Coronary artery (tissue), 2 donors: Measurements from ENCODE around the gene ABCG1.
A peak's percentile ranks its signal among the peaks of the same experiment; 100 is the strongest.

Source experiments
- DNase-seq: peaks from one replicate; pipeline ENCODE4 v3.0.0-alpha.2; 2017; ENCODE audit warnings: low spot score
- H3K27ac ChIP-seq, 2 donors: fragments of 200-600 bp; sonication (generic); one replicate each; pipeline ENCODE4 v1.5.1; 2016 to 2019
- H3K4me3 ChIP-seq: fragments of 200-600 bp; sonication (generic); 2 replicates; pipeline ENCODE4 v1.5.1; 2016; ENCODE audit warnings: mild to moderate bottlenecking, moderate library complexity
- TF ChIP-seq, protein P1 (sequence below): fragments of 200-600 bp; sonication (generic); IDR thresholded peaks from one replicate; pipeline ENCODE4 v1.5.1; 2019; ENCODE audit warnings: antibody characterized with exemption

ABCG1 gene

GRCh38 chr21:42222821-42223390 is 4.0 kb downstream of the ABCG1 start:
- TF ChIP-seq, protein P1, sequence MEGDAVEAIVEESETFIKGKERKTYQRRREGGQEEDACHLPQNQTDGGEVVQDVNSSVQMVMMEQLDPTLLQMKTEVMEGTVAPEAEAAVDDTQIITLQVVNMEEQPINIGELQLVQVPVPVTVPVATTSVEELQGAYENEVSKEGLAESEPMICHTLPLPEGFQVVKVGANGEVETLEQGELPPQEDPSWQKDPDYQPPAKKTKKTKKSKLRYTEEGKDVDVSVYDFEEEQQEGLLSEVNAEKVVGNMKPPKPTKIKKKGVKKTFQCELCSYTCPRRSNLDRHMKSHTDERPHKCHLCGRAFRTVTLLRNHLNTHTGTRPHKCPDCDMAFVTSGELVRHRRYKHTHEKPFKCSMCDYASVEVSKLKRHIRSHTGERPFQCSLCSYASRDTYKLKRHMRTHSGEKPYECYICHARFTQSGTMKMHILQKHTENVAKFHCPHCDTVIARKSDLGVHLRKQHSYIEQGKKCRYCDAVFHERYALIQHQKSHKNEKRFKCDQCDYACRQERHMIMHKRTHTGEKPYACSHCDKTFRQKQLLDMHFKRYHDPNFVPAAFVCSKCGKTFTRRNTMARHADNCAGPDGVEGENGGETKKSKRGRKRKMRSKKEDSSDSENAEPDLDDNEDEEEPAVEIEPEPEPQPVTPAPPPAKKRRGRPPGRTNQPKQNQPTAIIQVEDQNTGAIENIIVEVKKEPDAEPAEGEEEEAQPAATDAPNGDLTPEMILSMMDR: no peak
- peak; percentile 58 for DNase-seq
- no peak overlapping the region for H3K4me3 ChIP-seq
- H3K27ac ChIP-seq: no peak overlapping the region

GRCh38 chr21:42223826-42224575 is 5.1 kb downstream of the ABCG1 start:
- DNase-seq: peak; percentile 71

DNA sequence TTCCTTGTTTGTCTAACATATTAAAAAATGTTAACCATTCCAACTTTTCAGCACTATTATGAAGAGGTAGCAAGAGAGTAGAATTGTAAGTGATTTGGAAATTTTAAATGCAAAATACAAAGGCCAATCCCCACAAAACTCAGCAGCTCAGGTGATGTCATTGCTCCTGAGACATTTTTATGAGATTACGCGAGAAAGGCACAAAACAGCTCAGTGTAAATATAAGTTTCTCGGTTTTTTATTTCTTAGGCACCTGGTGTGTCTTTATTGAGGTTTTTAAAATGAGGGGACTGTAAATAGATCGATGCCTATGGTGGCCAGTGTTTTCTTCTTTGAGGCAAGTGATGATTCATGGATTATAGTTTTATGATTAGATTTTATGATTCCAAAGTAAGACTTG is 6.1 kb downstream of the ABCG1 start:
- TF ChIP-seq, protein P1: no peak
- H3K27ac ChIP-seq: no peak overlapping the region

More at GRCh38 chr21:42223826-42224575, 5.1 kb downstream of the ABCG1 start:
- Histone ChIP-seq H3K4me3 (no peak overlapping the region), H3K27ac (no peak overlapping the region)
- TF ChIP-seq, protein P1: no peak

DNA sequence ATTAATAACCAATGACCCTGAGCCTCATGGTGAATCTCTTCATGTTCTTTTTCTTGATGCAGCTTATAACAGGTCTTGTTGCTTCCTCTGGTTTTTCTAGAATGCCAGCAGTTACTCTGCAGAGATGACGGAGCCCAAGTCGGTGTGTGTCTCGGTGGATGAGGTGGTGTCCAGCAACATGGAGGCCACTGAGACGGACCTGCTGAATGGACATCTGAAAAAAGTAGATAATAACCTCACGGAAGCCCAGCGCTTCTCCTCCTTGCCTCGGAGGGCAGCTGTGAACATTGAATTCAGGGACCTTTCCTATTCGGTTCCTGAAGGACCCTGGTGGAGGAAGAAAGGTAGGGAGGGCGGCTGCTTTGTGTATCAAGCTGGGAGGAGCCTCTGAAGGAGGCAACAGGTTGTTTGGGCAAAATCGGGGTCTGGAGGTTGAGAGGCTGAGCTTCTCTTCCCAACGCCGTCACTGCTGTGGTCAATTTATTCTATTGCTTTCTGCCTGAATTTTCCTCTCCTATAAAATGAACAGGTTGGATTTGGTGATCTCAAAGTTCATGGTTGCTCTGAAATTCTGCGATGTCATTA is 6.7 kb downstream of the ABCG1 start:
- H3K4me3 ChIP-seq: no peak overlapping the region
- DNase-seq: peak; percentile 59
- TF ChIP-seq, protein P1: no peak
- H3K27ac ChIP-seq: no peak overlapping the region

More for the DNA sequence above, 6.1 kb downstream of the ABCG1 start:
- DNase-seq: no peak
- no peak overlapping the region for H3K4me3 ChIP-seq

DNA sequence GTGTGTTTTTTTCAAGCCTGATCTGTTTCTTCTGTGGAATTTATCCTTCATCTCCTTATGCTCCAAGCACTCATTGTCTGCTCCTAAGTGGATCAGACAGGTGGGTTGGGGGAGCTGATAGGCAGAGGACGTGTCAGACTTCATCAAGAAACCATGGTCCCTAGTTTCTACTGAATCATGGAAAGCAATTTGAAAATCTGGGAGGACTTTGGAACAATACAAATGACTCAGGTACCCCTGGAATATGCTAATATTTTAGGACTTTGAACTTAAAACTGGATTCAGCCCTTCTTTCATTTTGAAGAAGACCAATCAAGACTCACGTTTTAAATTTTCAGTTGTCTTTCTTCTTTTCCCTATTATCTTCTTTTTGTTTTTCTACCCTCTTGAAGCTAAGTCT is 7.7 kb downstream of the ABCG1 start:
- TF ChIP-seq, protein P1: no peak

DNA sequence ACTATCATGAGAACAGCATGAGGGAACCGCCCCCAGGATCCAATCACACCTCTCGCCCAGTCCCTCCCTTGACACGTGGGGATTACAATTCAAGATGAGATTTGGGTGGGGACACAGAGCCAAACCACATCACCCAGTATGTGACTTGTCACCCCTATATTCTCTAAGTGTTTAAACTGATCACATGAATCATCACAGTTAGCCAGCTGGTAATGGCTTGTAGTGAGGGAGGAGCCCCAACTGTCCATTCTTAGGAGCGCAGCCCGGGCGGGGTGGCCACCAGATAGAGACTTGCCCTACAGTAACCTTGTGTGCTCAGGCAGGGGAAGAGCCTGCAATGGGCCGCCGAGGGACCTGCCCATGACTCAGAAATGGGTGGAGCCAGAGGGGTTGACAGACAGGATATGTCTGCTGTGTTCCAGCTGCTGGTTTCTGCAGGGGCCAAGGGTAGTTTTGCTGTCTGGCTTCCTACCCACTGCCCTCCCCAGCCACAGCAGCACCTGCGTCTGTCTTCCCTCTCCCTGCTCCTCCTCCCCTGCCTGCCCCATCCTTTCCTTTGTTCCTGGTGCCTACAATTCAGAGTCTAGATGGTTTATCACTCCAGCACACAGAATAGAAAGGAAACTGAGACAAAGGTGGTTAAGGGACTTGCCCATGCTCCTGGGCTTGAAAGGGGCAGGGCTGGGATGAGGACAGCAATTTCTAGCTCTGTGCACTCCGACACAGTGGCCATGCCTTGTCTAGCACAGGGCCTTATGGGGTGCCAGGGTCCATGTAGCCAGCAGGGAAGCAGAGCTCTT is 9.2 kb downstream of the ABCG1 start:
- peak overlapping the region; percentile 28 for H3K4me3 ChIP-seq
- peak overlapping the region in 1 of 2 donors; percentile 80 for H3K27ac ChIP-seq
- peak; percentile 94 for DNase-seq
- TF ChIP-seq, protein P1: no peak

More for the DNA sequence above, 7.7 kb downstream of the ABCG1 start:
- no peak overlapping the region for H3K27ac ChIP-seq
- DNase-seq: no peak
- no peak overlapping the region for H3K4me3 ChIP-seq
